HG03354 (cell line): Measurements from ENCODE around the gene GFOD2.

Experiments
- ATAC-seq: cut with Tn5 transposase; IDR thresholded peaks from one replicate; pipeline ENCODE4 v1.9.1; 2021; ENCODE audit warnings: mild to moderate bottlenecking; ENCODE audit not compliant: unreplicated experiment, poor library complexity, severe bottlenecking

GFOD2 gene

DNA sequence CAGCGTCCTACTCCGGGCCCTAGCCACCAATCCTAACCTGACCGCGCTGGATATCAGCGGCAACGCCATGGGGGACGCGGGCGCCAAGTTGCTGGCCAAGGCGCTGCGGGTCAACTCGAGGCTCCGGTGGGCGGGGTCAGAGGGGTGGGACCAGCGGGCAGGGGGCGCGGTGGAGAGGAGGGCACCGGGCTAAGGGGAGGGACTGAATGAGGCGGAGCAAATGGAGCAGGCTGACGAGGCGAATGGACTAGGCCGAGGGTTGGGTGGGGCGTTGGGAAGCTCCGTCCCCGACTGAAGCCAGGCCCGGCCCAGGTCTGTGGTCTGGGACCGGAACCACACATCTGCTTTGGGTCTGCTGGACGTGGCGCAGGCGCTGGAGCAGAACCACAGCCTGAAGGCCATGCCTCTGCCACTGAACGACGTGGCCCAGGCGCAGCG is 69.6 kb downstream of the GFOD2 start:
- no peak for ATAC-seq

DNA sequence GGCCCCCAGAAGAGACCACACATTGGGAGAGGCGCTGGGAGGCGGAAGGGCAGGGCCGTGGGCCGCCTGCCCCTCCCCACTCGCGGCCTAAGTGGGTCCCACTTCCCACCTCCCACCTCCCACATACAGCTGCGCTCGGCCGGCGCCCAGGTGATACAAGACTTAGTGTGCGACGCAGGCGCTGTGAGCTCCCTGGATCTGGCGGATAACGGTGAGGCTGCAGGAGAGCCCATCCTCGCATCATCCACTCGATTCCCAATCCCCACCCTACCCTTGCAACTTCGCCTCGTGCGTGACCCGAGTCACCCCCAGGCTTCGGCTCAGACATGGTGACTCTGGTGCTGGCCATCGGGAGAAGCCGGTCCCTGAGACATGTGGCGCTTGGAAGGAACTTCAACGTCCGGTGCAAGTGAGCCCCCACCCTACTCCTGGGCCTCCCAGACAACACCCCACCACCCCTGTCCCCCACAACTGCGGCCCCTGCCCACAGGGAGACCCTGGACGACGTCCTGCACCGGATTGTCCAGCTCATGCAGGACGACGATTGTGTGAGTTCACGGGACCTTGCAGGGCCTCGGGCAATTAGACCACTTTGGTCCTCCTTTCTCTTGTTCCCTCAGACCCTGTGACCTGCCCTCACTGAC is 70.2 kb downstream of the GFOD2 start:
- no peak for ATAC-seq

DNA sequence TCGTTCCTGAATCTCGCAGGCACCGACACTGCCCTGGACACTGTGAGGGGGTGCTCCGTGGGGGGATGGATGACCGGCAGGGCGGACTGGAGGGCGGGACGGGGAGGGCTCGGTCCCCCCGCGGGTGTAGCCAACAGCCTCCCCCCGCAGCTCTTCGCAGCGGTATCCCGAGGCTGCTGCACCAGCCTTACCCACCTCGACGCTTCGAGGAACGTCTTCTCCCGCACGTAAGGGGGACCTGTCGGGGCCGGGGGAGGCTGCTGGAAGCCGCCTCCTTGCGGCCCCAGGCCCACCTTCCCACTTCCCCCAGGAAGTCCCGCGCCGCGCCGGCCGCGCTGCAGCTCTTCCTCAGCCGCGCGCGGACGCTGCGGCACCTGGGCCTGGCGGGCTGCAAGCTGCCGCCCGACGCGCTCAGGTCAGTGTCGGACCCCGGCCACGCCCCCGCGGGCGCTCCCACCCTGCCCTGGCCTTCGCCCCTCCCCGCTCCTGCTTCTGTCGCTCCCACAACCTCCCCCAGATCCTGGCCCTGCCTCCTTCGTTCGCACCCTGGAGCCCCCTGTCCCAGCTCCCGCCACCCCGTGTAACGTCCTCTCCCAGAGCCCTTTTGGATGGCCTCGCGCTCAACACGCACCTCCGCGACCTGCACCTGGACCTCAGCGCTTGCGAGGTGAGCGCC is 70.9 kb downstream of the GFOD2 start:
- no peak for ATAC-seq

DNA sequence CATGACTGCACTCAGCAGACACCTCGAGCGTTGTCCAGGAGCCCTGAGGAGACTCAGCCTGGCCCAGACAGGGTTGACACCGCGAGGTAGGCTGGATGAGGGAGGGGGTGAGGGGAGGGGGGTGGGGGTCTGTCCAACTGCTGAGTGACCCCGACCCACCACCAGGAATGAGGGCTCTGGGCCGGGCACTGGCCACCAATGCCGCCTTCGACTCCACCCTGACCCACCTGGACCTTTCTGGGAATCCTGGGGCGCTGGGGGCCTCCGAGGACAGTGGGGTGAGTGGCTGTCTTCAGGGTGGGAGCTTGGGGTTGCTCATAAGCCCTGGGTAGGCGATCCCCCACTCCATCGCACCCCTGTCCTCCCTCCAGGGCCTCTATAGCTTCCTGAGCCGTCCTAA is 71.4 kb downstream of the GFOD2 start:
- no peak for ATAC-seq

DNA sequence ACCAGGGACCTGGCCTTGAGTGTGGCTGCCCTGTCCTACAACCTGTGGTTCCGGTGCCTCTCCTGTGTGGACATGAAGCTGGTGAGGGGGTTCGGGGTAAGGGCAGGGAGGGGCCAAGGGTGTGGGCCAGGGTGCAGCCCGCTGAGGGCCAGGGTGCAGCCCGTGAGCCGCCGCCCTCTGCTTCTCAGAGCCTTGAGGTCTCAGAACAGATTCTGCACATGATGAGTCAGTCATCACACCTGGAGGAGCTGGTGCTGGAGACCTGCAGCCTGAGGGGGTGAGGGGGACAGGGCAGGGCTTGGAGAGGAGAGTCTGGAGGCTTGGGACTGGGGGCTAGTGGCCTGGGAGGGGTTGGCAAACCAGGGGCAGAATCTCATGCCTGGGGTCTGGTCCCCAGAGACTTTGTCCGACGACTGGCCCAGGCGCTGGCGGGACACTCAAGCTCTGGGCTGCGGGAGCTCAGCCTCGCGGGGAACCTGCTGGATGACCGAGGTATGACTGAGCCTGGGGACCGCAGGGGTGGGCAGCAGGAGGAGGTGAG is 71.9 kb downstream of the GFOD2 start:
- ATAC-seq = no peak

DNA sequence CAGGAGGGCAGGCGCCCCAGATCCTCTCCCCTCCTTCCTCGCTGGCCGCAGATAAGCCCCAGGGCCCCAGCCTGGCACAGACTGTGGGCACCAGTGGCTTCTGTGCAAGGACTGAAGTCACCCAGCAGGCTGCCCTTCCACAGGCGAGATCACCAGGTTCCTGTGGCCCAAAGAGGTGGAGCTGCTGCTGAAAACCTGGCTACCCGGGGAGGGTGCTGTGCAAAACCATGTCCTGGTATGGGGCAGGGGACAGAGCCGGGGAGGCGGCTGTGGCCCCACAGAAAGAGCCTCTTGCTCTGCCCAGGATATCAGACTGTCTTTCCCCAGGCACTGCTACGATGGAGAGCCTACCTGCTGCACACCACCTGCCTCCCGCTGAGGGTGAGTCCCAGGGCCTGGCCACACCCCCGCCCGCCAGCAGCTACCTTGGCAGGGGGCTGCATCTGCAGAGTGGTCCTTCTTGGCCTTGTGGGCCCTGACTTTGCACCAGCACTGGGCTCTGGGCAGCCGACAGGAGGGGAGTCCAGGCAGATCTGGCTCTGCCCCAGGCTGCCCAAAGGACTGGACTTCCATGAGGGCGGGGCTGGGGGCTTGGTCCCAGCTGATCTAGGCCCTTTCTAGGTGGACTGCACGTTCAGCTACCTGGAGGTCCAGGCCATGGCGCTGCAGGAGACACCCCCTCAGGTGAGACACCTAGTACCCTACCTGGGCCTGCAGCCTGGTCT is 73.6 kb downstream of the GFOD2 start:
- no peak for ATAC-seq

DNA sequence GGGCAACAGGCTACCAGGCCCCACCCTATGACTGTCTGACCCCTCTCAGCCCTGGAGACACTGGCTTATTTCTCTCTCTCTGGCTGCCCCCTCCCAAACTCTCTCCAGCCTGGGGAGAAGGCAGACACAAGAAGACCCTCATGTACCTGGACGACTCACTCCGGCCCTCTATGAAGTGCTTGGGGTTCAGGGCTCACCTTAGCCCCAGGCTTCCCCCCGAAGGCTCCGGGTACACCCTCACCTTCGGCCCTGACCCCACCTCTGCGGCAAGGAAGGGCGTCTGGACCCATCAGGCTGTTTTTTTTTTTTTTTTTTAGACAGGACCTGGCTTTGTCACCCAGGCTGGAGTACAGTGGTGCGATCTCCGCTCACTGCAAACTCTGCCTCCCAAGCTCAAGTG is 75.1 kb downstream of the GFOD2 start:
- ATAC-seq = no peak

DNA sequence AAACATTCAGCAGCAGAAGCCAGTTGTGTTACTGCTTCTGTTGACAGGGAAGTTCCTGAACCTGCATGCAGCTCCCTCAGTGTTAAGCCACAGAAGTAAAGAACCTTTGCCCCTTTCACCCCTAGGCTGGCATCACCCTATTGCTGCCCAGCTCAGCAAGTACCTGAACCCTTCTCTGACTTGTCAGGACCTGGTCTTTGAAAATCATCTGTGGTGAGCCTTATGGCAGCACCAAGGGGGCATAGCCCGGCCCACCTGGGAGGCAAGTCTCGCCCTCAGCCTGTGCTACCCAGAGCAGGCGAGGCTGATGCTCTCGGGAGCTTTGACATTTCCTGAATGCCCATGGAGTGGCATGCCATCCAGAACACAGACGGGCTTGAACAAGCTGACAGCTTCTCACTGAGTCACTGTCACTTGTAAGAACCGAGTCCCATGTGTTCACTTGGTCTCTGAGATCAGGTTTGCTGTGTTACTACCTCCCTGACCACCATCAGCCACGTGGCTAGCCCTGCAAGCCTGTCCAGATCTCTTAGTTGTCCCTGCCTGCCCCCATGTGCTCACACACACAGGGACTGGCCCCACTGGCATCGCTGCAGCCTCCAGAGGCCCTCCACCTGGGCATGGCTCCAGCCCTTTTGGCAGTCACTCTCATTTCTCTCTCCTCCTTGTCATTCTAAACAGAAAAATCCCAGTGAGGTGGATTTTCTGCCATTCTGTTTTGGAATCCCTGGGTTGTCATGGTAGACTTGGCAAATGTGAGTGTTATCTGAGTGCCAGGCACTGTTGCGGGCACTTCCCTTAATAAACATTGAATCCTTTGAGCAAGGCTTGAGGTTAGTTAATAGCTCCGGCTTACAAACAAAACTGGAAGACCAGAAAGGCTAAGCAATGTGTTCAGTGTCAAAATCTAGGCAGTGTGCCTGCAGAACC is 77.1 kb downstream of the GFOD2 start:
- ATAC-seq = no peak

DNA sequence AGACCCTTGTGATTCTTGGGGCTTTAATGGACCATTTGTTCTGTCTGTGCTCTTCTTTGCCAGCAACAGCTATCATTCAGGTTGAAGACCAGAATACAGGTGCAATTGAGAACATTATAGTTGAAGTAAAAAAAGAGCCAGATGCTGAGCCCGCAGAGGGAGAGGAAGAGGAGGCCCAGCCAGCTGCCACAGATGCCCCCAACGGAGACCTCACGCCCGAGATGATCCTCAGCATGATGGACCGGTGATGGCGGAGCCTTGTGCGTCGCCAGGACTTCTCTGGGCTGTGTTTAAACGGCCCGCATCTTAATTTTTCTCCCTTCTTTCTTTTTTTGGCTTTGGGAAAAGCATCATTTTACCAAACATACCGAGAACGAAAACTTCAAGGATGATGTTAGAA is 81.5 kb downstream of the GFOD2 start:
- ATAC-seq = no peak

DNA sequence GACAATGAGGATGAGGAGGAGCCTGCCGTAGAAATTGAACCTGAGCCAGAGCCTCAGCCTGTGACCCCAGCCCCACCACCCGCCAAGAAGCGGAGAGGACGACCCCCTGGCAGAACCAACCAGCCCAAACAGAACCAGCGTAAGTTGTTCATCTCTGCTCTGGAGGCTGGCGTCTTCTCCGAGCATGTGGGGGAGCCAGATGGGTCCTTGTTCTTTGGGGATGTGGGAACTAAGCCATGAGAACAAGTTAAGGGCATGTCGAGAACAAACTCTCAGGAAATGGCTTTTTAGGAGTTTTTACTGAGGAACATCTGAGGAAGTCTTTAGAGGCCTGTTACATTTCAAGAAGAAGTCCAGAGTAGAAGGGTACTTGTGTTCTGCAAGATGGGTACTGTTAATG is 82.4 kb downstream of the GFOD2 start:
- no peak for ATAC-seq

DNA sequence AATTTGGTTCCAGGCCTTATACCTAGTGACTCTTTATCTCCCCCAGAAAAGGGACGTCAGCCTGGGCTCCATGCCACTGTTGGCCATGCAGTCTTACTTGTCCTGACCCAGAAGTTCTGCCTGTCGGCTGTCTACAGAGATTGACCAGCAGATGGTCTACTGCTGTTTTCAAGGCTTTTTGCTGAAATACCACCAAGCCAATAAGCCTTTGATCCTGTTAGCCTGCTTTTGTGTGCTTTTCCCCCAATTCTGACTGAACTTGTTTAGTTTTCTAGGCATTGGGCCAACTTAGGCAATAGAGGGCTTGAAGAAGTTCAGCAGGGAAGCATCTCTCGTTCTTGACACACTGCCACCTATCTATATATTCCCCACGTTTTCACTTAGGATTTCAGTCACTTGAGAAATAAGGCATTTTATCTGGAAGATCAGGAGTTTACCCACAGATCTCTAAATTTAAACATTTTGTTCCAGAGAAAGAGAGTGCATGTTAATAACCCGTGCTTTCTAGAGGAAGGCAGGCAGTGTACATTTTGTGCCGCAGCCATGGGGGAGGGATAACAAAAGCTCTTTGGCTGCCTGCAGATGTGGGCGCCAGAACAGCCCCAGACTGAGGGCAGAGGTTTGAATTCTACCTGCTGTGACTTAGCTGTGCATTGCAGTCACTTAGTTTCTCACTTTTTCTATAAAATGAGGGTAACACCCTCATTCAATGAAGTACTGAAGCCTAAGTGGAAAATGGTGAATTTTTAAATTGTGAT is 86.5 kb downstream of the GFOD2 start:
- ATAC-seq = no peak

DNA sequence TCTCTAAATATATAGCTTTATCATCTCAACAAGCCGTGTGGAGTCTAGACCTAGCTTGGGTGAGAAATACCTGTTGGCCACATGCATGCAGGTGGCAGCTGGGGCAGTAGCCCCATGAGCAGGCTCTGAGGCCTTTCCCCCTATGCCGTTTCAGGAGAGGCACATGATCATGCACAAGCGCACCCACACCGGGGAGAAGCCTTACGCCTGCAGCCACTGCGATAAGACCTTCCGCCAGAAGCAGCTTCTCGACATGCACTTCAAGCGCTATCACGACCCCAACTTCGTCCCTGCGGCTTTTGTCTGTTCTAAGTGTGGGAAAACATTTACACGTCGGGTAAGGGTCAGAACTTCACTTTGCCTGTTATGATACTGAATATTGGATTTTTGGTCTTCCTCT is 90.9 kb downstream of the GFOD2 start:
- ATAC-seq = no peak
